ENCODE results near the gene ACOXL.

The ACOXL gene

DNA sequence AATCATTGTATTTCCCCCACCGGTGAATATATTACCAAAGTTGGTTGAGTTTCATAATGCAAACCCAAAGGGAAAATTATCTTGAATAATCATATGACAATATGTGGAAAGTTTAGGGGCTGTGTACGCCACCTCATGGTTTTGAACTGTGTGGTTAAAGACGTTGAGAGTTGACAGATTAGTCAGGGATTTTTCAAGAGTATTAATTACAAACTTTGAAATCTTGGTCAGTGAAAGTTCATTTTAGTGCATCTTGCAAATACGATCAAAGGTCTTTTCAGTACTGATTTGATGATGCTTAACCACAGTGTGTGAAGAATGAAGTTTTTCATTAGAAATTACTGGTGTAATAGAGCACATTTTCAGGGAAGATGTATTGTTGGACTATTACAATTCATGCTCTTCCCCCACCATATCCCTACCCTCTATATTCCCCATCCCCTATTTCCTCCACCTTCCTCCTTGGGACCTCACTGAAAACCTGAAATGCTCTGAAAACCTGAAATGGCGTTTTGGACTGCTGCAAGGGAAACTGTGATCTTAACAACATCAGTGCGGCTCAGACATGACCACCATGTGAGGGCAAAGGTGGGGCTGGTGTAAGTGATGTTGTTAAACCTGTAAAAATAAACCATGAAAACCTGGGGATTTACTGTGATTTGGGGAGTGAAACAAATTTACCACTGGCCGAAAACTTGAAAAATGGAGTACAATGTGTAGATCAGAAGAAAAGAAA lies 383.8 kb downstream of the ACOXL start:
- DNase-seq (ENCODE audit: low read depth in 3 of 3), result no peak

DNA sequence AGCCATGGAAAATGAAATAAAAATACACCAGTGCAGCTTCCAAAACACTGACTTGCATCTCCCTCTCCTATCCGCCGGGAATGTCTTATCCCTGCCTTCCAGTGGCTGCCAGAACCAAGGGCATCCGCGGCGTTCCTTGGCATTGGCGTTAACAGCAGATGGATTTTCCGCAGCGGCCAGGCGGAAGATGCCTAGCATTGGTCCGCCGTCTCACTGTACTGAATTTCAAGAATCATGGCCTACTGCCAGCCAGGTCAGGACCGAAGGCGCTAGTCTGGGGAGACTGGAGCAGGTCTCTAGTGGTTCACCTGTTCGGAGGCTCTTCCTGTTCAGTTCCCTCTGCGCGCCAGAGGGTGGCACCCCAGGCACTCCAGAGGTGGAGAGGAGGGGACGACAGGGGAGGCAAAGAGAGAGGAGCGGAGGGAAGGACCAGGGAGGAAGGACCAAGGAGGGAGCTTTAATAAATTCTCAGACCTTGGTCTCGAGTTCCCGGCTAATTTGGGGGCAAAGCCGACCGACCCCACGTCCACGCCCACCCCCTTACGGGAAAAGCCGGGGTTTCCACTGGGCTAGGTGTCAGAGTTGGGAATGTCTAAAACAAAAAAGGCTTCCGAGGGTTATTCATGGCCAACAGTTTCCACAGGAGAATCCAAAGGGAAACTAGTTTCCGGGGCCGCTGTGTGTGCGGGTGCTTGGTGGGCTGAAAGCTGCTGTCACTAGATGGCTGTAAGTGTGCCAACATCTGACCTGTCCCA lies 384.6 kb downstream of the ACOXL start:
- peak; percentile 52 to 67 (median 63) for DNase-seq (ENCODE audit: low read depth in 3 of 3)

DNA sequence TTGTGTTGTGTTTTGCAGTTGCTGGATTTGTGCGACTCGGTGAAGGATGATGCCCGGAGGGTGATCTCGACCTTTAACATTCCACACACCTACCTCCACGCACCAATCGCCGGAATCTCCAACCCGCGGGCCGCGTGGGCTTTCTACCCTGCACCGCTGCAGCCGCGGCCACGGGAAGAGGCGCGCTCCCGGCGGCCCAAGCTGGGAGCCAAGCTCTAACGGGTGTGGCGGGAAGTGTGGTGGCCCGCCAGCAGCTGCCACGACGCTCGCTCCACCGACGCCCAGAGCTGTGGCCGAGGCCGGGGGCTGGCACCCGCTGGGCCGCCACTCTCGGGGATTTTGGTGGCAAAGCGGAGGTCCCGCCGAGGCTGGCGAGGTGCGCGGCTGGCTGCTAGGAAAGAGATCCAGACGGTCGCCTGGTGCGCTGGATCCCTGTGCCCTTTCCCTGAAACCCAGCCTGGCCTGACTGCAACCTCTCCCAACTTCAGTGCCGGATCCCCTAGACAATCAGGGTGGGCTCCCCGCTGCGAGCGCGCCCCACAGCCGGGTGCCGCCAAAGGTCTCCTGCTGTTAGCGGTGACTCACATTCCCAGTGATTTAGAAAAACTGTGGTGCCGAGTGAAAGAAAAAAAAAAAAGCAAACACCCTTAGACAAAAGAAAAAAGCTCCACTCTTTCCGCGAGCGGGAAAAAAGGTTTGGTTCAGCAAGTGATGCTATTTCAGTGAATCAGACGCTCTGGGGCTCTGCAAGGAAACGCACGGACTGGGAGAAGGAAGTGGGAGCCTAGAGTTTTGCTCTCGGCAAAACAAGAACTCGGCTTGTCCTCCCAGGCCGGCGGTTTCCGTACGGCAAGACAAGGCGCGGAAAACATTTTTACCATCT lies 385.5 kb downstream of the ACOXL start:
- peak in 2 of 3 donors; percentile 10 to 26 for DNase-seq (ENCODE audit: low read depth in 3 of 3)

DNA sequence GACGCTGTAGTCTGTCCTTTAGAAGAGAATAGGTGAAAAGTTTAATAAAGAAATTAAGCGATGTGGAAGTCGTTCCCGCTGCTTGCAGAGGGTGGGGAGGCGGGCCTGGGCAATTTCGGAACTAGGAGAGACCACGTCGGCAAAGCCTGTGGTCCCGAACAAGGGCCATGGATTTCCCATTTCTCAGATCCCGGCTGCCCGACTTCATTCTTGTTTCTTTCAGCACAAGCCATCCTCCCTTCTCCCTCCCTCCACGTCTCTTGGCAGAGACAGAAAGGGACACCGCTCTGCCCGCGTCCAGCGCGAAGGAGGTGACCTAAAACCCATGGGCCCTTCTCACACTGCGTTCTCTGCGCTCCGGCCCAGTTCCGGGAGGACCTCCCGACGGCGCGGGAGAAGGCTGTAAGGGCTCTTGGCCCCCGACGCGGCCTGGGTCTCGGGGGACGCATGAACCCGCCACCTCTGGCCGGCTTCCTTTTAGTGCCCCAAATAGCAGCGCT lies 386.2 kb downstream of the ACOXL start:
- DNase-seq (ENCODE audit: low read depth in 3 of 3), result no peak

DNA sequence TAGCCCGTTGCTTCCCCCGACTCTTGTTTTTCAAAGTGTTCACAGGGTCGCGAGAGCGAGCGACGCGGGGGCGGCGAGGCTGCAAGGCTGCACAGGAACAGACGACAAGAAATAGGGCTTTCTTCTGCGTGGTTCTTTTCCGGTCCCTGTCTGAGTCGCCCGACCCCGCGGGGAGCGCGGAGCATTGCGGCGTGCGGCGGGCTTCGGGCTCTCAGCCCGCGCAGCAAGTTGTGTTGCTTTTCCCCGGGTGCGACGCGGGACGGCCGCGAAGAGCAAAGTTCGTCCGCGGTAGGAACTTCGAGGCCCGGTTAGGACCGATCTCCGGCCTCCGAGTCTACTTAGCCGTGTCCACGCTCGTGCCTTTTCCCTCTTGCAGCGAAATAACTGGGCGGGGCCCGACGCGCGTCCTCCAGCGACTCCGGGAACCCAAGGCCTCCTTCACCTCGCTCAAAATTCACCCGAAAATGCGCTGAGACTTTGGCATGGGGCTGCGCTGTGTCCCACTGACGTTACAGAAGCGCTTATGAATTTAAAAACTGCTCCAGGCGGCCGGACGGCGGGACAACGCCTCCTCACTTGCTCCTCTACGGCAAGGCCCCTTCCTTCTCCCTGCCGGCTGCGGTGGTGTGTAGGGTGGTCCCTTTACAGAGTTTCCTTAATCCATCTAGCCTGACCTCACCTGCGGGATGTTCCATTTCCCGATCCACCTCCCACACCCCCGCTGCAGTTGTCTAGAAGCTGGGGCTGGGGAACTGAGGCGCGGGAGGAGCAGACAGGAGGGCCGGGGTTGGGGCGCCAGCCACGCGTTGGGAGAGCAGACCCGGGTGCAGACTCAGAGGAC lies 386.8 kb downstream of the ACOXL start:
- DNase-seq (ENCODE audit: low read depth in 3 of 3), result peak in 2 of 3 donors; percentile 11 to 36

DNA sequence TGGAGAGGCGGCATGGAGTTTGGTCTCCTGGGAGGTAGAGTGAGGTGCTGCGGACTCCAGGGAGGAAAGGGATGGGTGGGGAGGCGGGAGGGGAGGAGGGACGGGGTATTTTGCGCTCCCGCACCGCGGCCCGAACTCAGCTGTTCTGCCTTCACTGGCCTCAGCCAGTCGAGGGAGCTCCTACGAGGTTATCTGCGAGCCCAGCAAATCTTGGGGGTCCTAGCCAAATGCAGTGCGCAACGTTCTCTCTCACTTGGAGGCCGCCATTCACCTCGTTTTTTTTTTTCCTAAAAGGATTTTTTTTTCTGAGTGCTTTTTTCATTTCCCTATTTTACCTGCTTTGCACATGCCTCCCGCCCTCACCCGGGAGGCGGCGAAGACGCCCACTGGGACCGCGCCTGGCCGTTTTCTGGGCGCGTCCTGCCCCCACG lies 387.5 kb downstream of the ACOXL start:
- DNase-seq (ENCODE audit: low read depth in 3 of 3), result no peak

DNA sequence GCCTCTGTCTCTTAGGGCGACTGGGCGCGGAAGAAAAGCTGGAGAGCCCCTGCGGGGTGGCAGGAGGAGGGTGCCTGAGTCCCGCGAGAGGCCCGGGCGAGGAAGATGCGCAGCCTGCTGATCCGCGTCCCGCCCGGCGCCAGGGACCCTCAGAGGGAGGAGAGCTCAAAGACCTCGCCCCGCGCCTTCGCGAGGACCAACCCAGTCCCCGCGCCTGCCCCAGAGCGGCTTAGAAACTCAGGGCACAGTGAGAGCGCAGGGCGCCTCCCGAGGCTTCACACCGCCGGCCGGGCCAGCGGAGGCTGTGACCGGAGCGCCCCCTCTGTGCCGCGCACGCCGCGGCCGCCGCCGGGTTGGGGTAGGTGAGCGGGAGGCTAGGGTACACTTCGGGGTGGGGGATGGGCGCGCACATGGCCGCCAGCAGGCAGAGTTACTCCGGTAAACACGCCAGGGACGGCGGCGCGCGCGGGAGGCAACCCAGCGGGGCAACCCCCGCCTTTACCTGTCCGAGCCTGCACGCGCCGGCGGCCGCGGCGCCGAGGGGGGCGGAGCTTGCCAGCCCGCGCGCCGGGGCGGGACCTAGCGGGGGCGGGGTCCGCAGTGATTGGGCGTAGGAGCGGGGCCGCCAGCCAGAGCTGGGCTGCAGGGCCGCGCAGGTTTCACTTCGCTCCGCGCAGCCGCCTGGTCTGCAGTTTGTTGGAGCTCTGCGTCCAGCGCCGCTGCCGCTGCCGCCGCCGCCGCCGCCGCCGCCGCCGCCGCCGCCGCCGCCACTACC lies 388.1 kb downstream of the ACOXL start, which contains the start of gene BCL2L11:
BCL2L11 (plus strand) TSS at position 662 of the 775 bp plus-strand sequence. CDS start 2,832 bp downstream, outside the sequence.
- DNase-seq (ENCODE audit: low read depth in 3 of 3), result peak; percentile 83 to 87 (median 86)

DNA sequence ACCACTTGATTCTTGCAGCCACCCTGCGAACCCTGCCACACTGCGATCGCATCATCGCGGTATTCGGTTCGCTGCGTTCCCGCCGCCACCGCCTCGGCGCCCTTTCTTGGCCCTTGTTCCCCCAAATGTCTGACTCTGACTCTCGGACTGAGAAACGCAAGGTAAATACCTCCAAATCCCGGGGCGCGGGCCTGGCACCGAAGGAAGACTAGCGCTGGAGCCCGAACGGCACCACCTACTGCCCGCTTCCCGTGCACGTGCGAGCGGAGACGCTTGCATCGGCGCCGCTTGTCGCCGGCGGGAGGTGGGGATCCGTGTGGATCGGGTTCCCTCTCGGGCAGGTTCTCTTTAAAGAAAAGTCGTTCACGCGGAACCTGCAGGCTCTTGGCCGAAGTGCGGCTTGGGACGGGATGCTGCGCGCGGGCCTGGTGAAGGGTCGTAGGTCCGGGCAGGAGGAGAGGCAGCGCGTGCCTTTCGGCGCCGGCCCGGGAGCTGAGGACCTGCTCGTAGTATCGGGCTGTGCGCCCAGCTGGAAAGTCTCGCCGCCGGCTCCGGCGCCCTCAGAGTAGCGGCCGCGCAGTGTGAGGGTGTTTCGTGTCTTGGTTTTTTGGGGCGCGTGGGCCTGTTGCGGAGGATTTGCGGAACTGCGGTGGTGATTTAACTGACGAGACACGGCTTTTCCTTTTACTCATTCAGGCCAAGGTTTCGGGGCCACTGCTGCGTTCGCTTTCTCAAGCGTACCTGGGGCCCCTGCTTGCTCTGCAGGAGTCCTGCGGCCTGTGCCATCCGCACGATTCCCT lies 388.9 kb downstream of the ACOXL start:
- peak in 2 of 3 donors; percentile 23 to 41 for DNase-seq (ENCODE audit: low read depth in 3 of 3)

DNA sequence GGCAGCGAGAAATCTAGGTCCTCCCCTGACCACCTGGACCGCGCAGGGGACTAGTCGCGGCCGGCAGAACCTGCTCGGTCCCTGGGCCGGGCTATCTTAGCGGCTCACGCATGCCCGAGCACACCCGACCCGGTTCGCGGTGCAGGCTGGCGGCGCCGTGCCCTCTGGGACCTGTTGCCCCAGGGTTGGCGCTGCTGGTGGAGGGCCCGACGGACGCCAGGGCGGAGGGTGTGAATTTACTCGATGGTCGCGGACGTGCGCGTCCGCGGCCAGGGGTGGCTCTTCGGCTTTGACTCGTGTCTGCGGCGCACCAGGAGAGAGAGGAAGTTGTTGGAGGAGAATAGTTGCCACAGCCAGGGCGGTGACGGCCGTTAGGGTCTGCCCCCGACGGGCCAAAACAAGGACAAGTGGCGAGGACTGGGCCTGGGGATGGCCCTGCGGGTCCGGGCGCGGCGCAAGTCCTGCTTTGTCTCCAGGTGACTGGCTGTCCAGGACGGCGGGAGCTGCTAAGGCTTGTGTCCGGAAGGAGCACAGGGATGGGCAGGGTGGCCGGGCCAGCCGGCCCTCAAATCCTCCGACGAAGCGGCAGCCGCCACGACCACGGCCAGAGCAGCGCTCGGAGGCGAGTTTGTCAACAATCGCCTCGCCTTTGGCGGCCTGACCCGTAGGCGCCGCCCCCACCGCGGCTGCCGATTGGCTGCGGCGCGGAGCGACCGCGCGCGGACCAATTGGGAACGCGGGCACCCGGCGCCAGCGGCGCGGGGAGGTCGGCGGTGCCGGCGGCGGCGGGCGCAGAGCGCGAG lies 389.7 kb downstream of the ACOXL start:
- DNase-seq (ENCODE audit: low read depth in 3 of 3), result peak; percentile 59 to 70 (median 61)

DNA sequence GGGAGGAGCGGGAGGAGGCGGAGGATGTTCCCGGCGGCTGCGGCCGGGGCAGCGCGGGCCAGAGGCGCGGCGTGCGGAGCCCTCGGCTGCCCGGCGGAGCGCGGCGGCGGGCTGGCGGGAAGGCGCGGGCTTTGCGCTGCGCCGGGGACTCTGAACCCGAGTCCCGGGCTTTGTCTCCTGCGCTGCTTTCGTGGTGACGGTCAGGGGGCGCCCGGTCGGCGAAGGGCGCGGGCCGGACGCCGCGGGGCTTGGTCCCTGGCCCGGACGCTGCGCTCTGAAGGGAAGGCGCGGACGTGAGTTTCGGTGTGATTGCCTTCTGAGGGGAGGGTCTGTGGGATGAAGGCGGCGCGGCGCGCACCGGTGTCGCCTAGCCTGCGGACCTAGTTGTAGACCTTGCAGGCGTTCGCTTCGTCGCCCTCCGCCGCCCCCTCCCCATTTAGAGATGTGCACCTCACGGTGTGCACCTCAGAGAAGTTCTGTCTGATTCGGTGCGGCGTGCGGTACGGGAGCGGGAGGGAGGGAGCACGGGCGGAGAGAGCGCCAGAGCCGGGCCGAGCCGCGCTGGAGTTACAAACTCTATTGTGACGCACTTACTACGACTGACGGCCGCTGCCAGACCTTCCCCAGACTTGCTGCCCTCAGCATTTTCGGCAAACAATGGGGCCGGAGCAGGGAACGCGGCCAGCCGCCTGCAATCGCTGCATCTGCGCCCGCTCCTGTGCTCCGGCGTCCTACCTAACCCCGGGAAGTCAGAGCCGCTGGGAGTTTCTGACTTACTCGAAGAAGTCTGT lies 390.5 kb downstream of the ACOXL start:
- peak in 1 of 3 donors; percentile 30 for DNase-seq (ENCODE audit: low read depth in 3 of 3)

DNA sequence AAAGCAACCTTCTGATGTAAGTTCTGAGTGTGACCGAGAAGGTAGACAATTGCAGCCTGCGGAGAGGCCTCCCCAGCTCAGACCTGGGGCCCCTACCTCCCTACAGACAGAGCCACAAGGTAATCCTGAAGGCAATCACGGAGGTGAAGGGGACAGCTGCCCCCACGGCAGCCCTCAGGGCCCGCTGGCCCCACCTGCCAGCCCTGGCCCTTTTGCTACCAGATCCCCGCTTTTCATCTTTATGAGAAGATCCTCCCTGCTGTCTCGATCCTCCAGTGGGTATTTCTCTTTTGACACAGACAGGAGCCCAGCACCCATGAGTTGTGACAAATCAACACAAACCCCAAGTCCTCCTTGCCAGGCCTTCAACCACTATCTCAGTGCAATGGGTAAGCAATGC lies 391.4 kb downstream of the ACOXL start:
- DNase-seq (ENCODE audit: low read depth in 3 of 3), result no peak

DNA sequence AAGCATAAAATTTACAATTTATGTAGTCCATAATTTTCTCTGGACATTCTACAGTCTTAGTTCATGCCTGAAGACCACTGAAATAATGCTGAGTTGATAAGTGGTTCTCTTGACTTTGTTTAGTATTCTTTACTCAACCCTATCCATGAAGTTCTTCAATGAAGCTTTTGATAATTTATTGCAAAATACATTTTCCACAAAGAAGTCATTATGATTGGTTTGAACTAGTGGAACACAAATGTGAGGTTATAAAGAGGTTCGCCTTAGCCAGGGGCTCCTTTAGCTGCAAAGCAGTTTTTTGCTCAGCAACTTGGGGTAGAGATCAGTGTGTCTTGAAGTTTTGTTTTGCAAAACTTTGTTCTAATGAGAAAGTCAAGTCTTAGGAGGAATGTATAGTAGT lies 394.2 kb downstream of the ACOXL start:
- no peak for DNase-seq (ENCODE audit: low read depth in 3 of 3)

DNA sequence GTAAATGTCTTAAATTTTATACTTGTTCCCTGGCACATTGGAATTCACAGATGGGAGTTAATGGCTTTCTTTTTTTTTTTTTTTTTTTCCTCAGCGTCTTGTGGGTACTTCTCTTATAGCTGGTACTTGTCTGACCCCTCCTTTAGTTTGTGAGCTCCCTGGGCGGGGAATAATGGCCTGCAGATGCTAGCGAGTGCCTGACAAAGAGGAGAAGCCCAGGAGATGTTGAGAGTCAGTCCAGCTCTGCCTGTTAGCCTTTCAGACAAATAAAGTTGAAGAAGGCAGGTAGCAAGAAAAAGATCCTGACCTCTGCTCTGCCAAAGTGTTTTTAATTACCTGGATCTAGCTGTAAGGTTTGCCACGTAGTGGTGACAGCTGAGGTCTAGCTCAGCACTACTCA lies 395.0 kb downstream of the ACOXL start:
- DNase-seq (ENCODE audit: low read depth in 3 of 3), result no peak

DNA sequence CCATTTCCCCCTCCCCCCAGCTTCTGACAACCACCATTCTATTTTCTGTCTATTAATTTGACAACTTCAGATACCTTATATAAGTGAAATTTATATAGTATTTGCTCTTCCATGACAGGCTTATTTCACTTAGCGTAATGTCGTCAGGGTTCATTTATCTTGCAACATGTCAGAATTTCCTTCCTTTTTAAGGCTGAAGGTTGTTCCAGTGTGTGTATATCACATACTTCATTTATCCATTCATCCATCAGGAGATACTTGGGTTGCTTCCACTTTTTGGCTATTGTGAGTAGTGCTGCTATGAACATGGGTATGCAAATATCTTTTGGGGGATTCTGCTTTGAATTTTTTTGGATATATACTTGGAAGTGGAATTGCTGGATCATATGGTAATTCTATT lies 395.7 kb downstream of the ACOXL start:
- DNase-seq (ENCODE audit: low read depth in 3 of 3), result no peak

DNA sequence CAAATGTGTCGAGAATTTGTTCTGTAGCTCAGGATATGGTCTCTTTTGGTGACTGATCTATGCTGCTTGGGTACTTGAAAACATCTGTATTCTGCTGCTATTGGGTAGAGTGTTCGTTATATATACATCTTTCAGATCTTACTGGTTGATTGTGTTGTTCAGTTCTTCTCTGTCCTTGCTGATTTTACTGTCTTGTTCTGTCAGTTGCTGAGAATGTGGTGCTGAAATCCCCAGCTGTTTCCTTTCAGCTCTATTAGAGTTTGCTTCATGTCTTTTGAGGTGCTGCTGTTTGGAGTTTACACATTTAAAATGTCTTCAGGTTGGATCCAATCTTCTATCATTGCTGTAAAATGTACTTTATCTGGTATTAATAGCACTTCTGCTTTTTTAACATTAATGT lies 401.2 kb downstream of the ACOXL start:
- no peak for DNase-seq (ENCODE audit: low read depth in 3 of 3)

DNA sequence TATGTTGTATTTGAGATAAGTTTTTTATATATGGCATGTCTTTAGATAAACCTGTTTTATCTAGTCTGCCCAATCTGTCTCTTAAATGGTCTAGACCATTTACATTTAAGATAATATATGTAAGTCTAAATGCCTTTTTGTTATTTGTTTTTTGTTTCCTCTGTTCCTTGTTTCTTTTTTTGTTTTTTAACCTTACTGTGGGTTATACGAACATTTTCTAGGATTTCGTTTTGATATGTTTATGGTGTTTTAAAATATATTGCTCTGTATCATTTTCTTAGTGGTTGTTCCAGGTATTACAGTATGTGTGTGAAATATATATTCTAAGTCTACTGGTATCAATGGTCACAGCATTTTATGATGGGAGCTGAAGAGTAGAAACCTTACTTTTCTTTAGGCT lies 401.7 kb downstream of the ACOXL start:
- DNase-seq (ENCODE audit: low read depth in 3 of 3), result no peak

DNA sequence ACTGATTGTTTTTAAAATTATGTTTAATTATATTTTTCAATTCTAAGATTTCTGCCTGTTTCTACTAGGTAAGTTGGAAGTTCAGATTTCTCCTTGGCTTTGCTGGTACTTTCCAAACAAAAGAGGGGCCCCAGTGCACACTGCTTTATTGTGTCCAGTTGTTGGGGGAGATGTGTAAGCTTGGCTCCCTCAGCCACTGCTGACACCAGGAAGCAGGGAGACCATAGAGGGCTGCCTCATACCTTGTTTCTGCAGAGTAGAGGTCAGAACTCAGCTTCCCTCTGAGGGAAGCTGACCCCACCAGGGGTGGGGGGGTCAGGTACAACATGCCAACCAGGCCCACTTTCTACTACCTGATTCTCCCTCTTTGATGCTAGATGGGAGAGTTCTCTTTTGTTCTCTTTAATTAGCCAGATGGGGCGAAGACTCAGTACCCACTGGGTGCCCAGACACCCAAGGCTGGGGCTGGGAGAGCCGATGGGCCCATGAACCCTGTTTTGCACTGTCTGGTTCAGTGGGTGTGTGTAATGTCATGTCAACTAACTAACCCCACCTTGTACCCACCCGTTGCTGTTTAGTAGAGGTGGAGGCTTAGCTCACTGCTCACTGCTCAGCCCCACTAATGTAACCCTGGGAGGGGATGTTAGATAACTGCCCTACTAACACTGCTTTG lies 403.0 kb downstream of the ACOXL start:
- no peak for DNase-seq (ENCODE audit: low read depth in 3 of 3)

Data from stimulated activated CD4-positive, alpha-beta T cell treated with anti-CD3 and anti-CD28 coated beads, TNF-alpha, amount 100 ng/mL, for 48 hours (primary cell).